Testis (tissue), 3 donors: Measurements from ENCODE around the gene SGMS2. TPM values are rescaled to one million over a fixed set of nuclear protein-coding genes. Genes with fewer than 3 reads are reported as not detected.

Source experiments
- DNase-seq: peaks from one replicate; pipeline ENCODE4 v3.0.0-alpha.2; 2019
- H3K27ac ChIP-seq, 2 donors: fragments of 200-600 bp; sonication (generic); one replicate each; pipeline ENCODE4 v1.5.1; 2019
- H3K27me3 ChIP-seq: fragments of 200-600 bp; sonication (generic); one replicate; pipeline ENCODE4 v1.5.1; 2019
- H3K36me3 ChIP-seq: fragments of 200-600 bp; sonication (generic); one replicate; pipeline ENCODE4 v1.5.1; 2017; ENCODE audit warnings: low read depth; ENCODE audit errors: missing control alignments
- H3K4me1 ChIP-seq: fragments of 200-600 bp; sonication (generic); one replicate; pipeline ENCODE4 v1.5.1; 2019
- H3K4me3 ChIP-seq, 2 donors: fragments of 200-600 bp; sonication (generic); one replicate each; pipeline ENCODE4 v1.5.1; 2017 to 2019
- H3K9me3 ChIP-seq: fragments of 200-600 bp; sonication (generic); one replicate; pipeline ENCODE4 v1.5.1; 2017
- POLR2A ChIP-seq: fragments of 450-650 bp; IDR thresholded peaks from one replicate; pipeline ENCODE4 v1.6.1; 2017; ENCODE audit warnings: antibody characterized with exemption, mild to moderate bottlenecking, moderate library complexity
- WGBS, 2 donors: methylation state at CpG; one replicate each; pipeline ENCODE4 v1.1.5; 2018; 5-methylcytosine and 5-hydroxymethylcytosine counted together
- intact Hi-C: fragments of 100-400 bp; cut with DNase I; formaldehyde crosslinking; loops from one replicate; pipeline ENCODE4 v1.15.1; 2023; ENCODE audit warnings: low total_unique reads
- polyA plus RNA-seq: library from polyadenylated mRNA; stranded (reverse); fragments of 350-450 nt; fragmentation: Illumina TruSeq; extraction: RNeasy Lipid Tissue Mini Kit (QIAGEN cat#74804); gene quantifications from one replicate; pipeline ENCODE4 v1.2.3, GENCODE V29; 2014; ENCODE audit warnings: low read depth, low replicate concordance; ENCODE audit not compliant: insufficient read depth
- total RNA-seq, 2 donors: library from RNA; depleted of rRNA; stranded (reverse); fragments of >200 nt; gene quantifications; one replicate each; pipeline ENCODE4 v1.2.3, GENCODE V29; 2016
- TF ChIP-seq, protein P1 (sequence below), 3 experiments: fragments of 450-650 bp in 2 of 3; fragments of 200-600 bp in 1 of 3; sonication (generic) in 1 of 3; IDR thresholded peaks; one replicate each; pipeline ENCODE4 v1.5.1; 2016 to 2019; ENCODE audit warnings: antibody characterized with exemption in 3 of 3, mild to moderate bottlenecking in 2 of 3, moderate library complexity in 1 of 3

SGMS2 gene
- total and polyA plus RNA-seq, 3 donors from 2014 or later: 22.2 to 31.7 (median 24.2) TPM

- peak overlapping the region; percentile 67 to 83 for H3K4me3 ChIP-seq
- peak; percentile 38 for DNase-seq
- H3K4me1 ChIP-seq: peaks cover 5% of the 10 kb centered on the region
- peak overlapping the region; percentile 61 to 83 for H3K27ac ChIP-seq
- H3K27me3 ChIP-seq: no peaks in the 10 kb centered on the region
- no peaks in the 10 kb centered on the region for H3K9me3 ChIP-seq
- TF ChIP-seq, protein P1, sequence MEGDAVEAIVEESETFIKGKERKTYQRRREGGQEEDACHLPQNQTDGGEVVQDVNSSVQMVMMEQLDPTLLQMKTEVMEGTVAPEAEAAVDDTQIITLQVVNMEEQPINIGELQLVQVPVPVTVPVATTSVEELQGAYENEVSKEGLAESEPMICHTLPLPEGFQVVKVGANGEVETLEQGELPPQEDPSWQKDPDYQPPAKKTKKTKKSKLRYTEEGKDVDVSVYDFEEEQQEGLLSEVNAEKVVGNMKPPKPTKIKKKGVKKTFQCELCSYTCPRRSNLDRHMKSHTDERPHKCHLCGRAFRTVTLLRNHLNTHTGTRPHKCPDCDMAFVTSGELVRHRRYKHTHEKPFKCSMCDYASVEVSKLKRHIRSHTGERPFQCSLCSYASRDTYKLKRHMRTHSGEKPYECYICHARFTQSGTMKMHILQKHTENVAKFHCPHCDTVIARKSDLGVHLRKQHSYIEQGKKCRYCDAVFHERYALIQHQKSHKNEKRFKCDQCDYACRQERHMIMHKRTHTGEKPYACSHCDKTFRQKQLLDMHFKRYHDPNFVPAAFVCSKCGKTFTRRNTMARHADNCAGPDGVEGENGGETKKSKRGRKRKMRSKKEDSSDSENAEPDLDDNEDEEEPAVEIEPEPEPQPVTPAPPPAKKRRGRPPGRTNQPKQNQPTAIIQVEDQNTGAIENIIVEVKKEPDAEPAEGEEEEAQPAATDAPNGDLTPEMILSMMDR (IDR thresholded peaks at IDR 0.05): no peak
- no peak for TF ChIP-seq POLR2A
- no peaks in the 10 kb centered on the region for H3K36me3 ChIP-seq
- intact Hi-C loops: no loop called here
- WGBS, 2 donors: 1% methylated on average over 35 of the region's 39 CpGs
These were observed 516 bp downstream of the SGMS2 start for GRCh38 chr4:107825072-107825824.

DNA sequence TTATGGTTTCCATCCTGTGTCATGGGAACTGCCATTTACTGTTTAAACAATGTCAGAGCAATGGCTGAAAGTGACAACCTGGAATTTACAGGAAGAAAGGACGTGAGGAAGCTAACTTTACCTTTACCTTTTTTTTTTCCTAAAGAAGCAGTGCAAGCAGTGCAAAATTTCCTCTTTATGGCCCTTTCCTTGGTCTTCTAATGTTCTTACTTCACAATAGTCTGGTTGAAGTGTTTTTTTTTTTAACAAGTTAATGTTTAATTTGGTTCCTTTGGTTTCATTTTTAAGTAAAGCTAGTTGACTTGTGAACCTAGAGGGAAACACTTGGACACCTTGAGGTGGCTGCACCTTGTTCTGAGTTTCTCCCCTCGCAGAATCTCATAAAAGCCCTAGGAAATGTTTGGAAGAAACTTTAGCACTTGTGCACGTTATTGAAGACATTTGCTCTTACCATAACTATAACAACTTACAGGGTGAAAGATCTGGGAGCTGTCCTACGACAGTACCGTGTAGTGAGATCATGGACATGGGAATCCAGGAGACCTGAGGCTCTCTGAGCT, 1.8 kb downstream of the SGMS2 start:
- DNase-seq: no peak
- no peaks in the 10 kb centered on the region for H3K9me3 ChIP-seq
- no peaks in the 10 kb centered on the region for H3K36me3 ChIP-seq
- 54 to 68% methylated on average over 5 of the region's 5 CpGs for WGBS, 2 donors
- no peak for TF ChIP-seq POLR2A
- TF ChIP-seq, protein P1 (IDR thresholded peaks at IDR 0.05): no peak
- no peaks in the 10 kb centered on the region for H3K27me3 ChIP-seq
- intact Hi-C loops: no loop called here
- no peak overlapping the region for H3K4me3 ChIP-seq
- no peak overlapping the region for H3K27ac ChIP-seq
- H3K4me1 ChIP-seq: peaks cover 5% of the 10 kb centered on the region

DNA sequence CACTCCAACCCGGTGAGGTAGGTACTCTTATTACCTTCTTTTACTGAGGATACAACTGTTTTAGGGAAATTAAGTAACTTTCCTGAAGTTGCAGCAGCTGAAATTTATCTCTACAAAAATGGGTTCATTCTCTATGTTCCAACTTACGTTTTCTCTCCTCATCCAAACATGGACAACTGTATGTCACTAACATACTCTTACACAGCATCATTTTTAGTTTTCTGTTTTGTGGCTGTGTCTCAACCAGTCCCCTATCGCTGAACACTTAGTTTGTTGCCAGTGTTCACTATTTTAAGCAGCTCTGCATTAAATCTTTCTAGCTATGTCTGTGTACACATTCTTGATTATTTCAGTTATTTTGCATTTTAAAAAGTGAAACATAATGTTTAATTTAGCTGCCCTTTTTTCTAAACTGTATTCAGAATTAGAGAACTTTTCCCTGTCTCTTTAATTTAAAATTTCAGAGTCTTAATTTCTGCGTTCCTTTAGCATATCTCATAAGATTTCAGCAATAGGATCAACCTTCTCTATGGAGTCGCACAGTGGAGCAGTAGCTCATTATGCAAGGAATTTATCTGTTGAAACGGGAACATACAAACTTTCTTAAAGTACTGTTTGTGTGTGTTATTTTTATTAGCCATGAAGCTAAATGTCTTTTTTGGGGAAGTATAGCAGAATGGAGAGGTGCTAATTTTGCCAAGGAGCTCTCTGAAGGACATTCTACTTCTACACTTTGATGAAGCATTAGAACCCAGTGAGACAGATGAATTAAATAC, 3.8 kb downstream of the SGMS2 start:
- no peak for DNase-seq
- no peak overlapping the region for H3K4me3 ChIP-seq
- WGBS, 2 donors: 83 to 84% methylated on average over 6 of the region's 6 CpGs
- no peaks in the 10 kb centered on the region for H3K27me3 ChIP-seq
- H3K4me1 ChIP-seq: peaks cover 5% of the 10 kb centered on the region
- TF ChIP-seq POLR2A: no peak
- TF ChIP-seq, protein P1 (IDR thresholded peaks at IDR 0.05): no peak
- no peaks in the 10 kb centered on the region for H3K9me3 ChIP-seq
- no peak overlapping the region for H3K27ac ChIP-seq
- intact Hi-C loops: no loop called here
- no peaks in the 10 kb centered on the region for H3K36me3 ChIP-seq

- intact Hi-C loops: no loop called here
- no peak overlapping the region for H3K27ac ChIP-seq
- no peaks in the 10 kb centered on the region for H3K36me3 ChIP-seq
- no peak for TF ChIP-seq POLR2A
- TF ChIP-seq, protein P1 (IDR thresholded peaks at IDR 0.05): no peak
- H3K4me1 ChIP-seq: peaks cover under 1% of the 10 kb centered on the region
- no peak for DNase-seq
- 91 to 96% methylated on average over 4 of the region's 4 CpGs for WGBS, 2 donors
- no peaks in the 10 kb centered on the region for H3K9me3 ChIP-seq
- no peaks in the 10 kb centered on the region for H3K27me3 ChIP-seq
- no peak overlapping the region for H3K4me3 ChIP-seq
These were observed 6.4 kb downstream of the SGMS2 start for GRCh38 chr4:107831140-107831539.
